Measurements from ENCODE around the gene RELCH. TPM values are rescaled to one million over a fixed set of nuclear protein-coding genes. Genes with fewer than 3 reads are reported as not detected.

The RELCH gene
- total and polyA plus RNA-seq, 10 of the 15 experiments (the other 5 are each of a cell fraction or from before 2014, with no cell fraction given) = 3.1 to 23.6 (median 14.5) TPM

DNA sequence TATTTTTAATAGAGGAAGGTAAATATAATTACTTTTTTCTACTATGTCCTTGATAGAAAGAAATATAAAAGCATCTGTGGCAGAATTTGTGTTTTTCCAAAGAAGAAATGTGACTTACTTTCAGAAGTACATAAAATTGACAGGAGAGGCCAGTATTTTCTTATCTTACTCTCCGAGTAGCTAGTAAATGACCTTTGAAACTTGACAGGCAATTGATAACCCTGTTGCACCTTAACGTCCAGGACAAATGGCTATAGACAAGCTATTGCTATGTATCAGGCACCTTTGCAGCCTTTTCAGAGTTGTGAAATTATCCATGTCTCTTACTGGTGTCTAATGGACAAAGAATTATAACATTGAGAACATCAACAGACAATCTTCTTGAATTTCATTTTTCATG, 75.0 kb downstream of the RELCH start (continued):
- TF ChIP-seq POLR2AphosphoS2 (IDR thresholded peaks at IDR 0.05; ENCODE audit: low read depth, low read length) (no peak), RAD51 (IDR thresholded peaks at IDR 0.05) (no peak), SPI1 (IDR thresholded peaks at IDR 0.05; ENCODE audit: borderline replicate concordance, insufficient read depth, low read depth, low read length) (no peak), PML (IDR thresholded peaks at IDR 0.05; ENCODE audit: low read length) (no peak), CHD2 (IDR thresholded peaks at IDR 0.05; ENCODE audit: borderline replicate concordance, low read depth, low read length) (no peak), ZNF274 (IDR thresholded peaks at IDR 0.05; ENCODE audit: insufficient read depth, insufficient read length) (no peak)
- TF ChIP-seq, protein P1, sequence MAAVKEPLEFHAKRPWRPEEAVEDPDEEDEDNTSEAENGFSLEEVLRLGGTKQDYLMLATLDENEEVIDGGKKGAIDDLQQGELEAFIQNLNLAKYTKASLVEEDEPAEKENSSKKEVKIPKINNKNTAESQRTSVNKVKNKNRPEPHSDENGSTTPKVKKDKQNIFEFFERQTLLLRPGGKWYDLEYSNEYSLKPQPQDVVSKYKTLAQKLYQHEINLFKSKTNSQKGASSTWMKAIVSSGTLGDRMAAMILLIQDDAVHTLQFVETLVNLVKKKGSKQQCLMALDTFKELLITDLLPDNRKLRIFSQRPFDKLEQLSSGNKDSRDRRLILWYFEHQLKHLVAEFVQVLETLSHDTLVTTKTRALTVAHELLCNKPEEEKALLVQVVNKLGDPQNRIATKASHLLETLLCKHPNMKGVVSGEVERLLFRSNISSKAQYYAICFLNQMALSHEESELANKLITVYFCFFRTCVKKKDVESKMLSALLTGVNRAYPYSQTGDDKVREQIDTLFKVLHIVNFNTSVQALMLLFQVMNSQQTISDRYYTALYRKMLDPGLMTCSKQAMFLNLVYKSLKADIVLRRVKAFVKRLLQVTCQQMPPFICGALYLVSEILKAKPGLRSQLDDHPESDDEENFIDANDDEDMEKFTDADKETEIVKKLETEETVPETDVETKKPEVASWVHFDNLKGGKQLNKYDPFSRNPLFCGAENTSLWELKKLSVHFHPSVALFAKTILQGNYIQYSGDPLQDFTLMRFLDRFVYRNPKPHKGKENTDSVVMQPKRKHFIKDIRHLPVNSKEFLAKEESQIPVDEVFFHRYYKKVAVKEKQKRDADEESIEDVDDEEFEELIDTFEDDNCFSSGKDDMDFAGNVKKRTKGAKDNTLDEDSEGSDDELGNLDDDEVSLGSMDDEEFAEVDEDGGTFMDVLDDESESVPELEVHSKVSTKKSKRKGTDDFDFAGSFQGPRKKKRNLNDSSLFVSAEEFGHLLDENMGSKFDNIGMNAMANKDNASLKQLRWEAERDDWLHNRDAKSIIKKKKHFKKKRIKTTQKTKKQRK (IDR thresholded peaks at IDR 0.05; ENCODE audit: low read depth, low read length) = no peak

DNA sequence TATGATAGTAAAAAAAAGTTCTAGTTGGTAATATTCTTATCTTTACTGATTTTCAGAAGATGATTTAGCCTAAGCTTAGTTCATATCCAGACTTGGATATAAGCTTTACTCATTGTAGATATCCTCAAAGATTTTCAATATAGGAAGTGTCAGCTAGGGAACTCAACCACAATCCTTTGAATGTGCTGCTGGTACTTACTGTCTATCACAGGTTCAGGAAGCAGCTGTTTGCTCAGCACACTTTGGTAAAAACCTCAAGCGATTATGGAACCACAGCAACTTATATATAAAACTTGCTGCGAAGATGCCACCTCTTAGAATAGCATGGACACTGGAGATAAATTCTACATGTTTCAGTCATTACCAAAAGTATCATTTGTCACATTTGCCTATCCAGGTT, 77.9 kb downstream of the RELCH start:
- no peaks in the 10 kb centered on the region for H3K4me1 ChIP-seq (ENCODE audit: control insufficient read depth, insufficient read depth, low read length)
- ChIA-PET CTCF (interaction anchor here (1.4 to 1.8 kb wide), 3 partner anchors 15 to 18 kb away, joined by 3 to 6 read pairs (median 5); no protein-coding TSS in a partner anchor), SMC1A (ENCODE audit: uncharacterized antibody, unreplicated experiment) (interaction anchor here (0.9 to 1.9 kb wide), 6 partner anchors 15 to 313 kb away, joined by 3 to 14 read pairs (median 3); partner anchors contain the start of genes PIGN and RELCH), POLR2A (no interaction called here), RAD21 (ENCODE audit: unreplicated experiment) (interaction anchor here (1.4 kb wide), 1 partner anchor 15 kb away, joined by 6 read pairs; no protein-coding TSS in a partner anchor)
- no peaks in the 10 kb centered on the region for H3K27me3 ChIP-seq (replicated peaks in 1 of 2; ENCODE audit: control insufficient read depth in 2 of 2, insufficient read depth in 2 of 2, low read length in 1 of 2)
- no peak overlapping the region for H3K27ac ChIP-seq (ENCODE audit: control insufficient read depth, insufficient read depth)
- peaks cover 2 to 26% of the 10 kb centered on the region in 2 experiments for H3K36me3 ChIP-seq (ENCODE audit: control insufficient read depth in 2 of 2, insufficient read depth in 2 of 2, low read length in 1 of 2)
- no peaks in the 10 kb centered on the region for H3K79me2 ChIP-seq (ENCODE audit: control insufficient read depth, insufficient read depth, low read length)
- no peak for DNase-seq (ENCODE audit: low read depth, low spot score)
- intact Hi-C loops (cut with micrococcal nuclease; ENCODE audit: unreplicated experiment) = no loop called here
- H3K4me2 ChIP-seq (ENCODE audit: control insufficient read depth, insufficient read depth) = no peak overlapping the region
- FAIRE-seq = no peak
- WGBS (ENCODE audit: insufficient coverage, insufficient replicate concordance, low lambda C conversion rate, missing lambda C conversion rate) = 77% methylated on average over 2 of the region's 2 CpGs
- H4K20me1 ChIP-seq (ENCODE audit: control insufficient read depth, insufficient read depth) = no peaks in the 10 kb centered on the region
- no peak overlapping the region for H2AFZ ChIP-seq (ENCODE audit: control insufficient read depth, low read depth, low read length)
- ATAC-seq = no peak
- no peaks in the 10 kb centered on the region for H3K9me3 ChIP-seq (replicated peaks; ENCODE audit: control insufficient read depth, insufficient read depth, low read length)
- in situ Hi-C loops (cut with MboI) = no loop called here
- no peak overlapping the region for H3K4me3 ChIP-seq
- no peak overlapping the region for H3K9ac ChIP-seq (ENCODE audit: control insufficient read depth, insufficient read depth, low read length)
- no TSS peak for BruUV-seq (replicated peaks)
- TF ChIP-seq BHLHE40 (IDR thresholded peaks at IDR 0.05; ENCODE audit: borderline replicate concordance in 1 of 2, low read depth in 2 of 2, low read length in 1 of 2) = no peak
- TF ChIP-seq, protein P2, sequence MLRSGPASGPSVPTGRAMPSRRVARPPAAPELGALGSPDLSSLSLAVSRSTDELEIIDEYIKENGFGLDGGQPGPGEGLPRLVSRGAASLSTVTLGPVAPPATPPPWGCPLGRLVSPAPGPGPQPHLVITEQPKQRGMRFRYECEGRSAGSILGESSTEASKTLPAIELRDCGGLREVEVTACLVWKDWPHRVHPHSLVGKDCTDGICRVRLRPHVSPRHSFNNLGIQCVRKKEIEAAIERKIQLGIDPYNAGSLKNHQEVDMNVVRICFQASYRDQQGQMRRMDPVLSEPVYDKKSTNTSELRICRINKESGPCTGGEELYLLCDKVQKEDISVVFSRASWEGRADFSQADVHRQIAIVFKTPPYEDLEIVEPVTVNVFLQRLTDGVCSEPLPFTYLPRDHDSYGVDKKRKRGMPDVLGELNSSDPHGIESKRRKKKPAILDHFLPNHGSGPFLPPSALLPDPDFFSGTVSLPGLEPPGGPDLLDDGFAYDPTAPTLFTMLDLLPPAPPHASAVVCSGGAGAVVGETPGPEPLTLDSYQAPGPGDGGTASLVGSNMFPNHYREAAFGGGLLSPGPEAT (IDR thresholded peaks at IDR 0.05; ENCODE audit: low read depth) = no peak
- TF ChIP-seq RBBP5 (conservative IDR thresholded peaks at IDR 0.05) = no peak
- TF ChIP-seq ZZZ3 (IDR thresholded peaks at IDR 0.05; ENCODE audit: control insufficient read depth, insufficient read length, low read depth) = no peak
- TF ChIP-seq EGR1 (IDR thresholded peaks at IDR 0.05; ENCODE audit: borderline replicate concordance in 1 of 2, low read depth in 2 of 2, low read length in 2 of 2) = no peak
- no peak for TF ChIP-seq CBFB (IDR thresholded peaks at IDR 0.05; ENCODE audit: low read depth)
- no peak for TF ChIP-seq ATF7 (IDR thresholded peaks at IDR 0.05; ENCODE audit: low read depth)
- no peak for TF ChIP-seq NFXL1 (IDR thresholded peaks at IDR 0.05; ENCODE audit: borderline replicate concordance)
- no peak for TF ChIP-seq ZNF217 (IDR thresholded peaks at IDR 0.05)
